Measurements from ENCODE around the gene PLEKHG4B.

PLEKHG4B gene

DNA sequence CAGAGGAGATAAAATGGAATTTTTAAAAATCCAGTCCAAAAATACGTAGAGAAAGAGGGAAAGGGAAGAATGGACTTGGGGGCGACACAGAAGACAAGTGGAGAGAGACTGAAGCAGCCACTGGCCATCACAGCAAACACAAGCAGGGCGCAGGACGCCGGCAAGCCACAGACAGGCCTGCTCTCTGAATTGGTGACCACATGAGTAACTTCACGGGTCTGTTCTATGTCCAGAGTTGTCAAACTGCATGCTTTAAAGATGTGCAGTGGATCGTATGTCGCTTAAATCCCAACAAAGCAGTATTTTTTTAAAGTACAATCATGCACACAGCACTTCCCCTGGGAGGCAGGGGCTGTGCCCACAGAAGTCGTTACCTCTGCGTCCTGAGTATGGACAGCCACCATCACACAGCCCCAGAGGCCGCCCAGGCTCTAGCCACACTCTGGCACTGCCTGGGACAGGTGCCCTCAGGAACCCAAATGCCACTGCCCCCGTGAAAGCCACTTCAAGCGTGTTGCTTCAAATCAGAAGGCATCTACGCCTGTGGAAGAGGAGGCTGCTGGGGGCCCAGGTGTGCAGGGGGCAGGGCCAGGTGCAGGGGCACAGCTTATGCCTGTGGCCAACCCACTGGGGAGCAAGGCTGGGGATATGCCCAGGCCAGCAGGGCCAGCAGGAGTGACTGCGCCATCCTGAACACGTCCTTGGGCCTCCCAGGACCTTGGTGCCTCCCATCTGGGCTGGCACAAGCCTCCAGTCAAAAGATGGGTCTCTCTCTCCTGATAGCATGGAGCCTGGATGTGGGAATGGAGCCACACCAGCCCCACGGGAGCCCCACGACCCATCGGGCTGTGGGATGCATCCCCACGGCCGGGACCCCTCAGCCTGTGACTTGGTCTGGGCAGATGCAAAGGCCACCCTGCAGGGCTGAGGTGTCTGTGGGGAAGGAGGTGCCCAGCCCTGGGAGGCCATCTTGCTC lies 93.4 kb downstream of the PLEKHG4B start:
- TF ChIP-seq, protein P1, sequence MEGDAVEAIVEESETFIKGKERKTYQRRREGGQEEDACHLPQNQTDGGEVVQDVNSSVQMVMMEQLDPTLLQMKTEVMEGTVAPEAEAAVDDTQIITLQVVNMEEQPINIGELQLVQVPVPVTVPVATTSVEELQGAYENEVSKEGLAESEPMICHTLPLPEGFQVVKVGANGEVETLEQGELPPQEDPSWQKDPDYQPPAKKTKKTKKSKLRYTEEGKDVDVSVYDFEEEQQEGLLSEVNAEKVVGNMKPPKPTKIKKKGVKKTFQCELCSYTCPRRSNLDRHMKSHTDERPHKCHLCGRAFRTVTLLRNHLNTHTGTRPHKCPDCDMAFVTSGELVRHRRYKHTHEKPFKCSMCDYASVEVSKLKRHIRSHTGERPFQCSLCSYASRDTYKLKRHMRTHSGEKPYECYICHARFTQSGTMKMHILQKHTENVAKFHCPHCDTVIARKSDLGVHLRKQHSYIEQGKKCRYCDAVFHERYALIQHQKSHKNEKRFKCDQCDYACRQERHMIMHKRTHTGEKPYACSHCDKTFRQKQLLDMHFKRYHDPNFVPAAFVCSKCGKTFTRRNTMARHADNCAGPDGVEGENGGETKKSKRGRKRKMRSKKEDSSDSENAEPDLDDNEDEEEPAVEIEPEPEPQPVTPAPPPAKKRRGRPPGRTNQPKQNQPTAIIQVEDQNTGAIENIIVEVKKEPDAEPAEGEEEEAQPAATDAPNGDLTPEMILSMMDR (IDR thresholded peaks at IDR 0.05; ENCODE audit: control insufficient read depth, extremely low read depth, insufficient read depth), result no peak
- DNase-seq (ENCODE audit: low read depth), result no peak
- no peak overlapping the region for H3K4me3 ChIP-seq (ENCODE audit: low read depth, low read length)

DNA sequence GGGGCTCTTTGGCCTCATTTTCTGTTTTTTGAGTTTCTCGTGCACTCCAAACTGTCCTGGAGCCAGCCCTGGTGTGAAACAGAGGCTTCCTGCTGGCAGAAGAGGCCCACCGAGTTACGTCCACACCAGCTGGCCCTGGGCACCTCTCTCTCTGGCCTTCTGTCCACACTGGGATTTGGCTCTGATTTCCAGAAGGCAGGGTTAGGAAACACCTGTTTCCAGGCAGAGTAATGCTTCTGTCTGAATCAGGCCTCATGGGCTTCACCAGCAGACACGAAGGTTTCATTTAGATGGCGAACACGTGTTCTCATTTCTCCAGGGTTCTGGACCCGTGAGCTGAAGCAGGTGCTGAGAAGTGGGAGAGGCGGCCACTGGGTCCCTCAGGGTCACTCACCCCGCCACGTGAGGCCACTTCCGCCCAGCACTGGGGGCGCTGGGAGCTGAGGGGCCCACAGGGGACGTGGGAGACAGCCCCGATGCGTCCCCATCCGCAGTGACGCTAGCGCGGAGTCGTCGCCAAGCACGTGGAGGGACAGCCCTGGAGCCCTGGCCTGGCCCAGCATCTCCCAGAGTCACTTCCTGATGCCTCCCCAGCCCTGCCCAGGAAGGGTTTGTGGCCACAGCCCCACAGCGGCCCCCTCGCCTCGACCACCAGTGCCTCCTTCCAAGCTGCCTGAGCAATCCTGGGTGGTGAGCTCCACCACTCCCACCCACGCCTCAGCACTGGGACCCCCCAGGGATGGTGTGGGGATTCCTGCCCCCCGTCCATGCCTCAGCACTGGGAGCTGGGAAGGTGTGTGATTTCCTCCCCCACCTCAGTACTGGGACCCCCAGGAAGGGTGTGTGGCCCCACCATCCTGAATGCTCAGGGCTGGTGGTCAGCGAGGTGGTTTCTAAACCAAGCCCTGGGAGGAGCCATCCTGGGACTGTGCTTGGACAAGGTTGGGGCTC lies 94.4 kb downstream of the PLEKHG4B start:
- no peak for DNase-seq (ENCODE audit: low read depth)
- TF ChIP-seq, protein P1 (IDR thresholded peaks at IDR 0.05; ENCODE audit: control insufficient read depth, extremely low read depth, insufficient read depth), result no peak
- no peak overlapping the region for H3K4me3 ChIP-seq (ENCODE audit: low read depth, low read length)

DNA sequence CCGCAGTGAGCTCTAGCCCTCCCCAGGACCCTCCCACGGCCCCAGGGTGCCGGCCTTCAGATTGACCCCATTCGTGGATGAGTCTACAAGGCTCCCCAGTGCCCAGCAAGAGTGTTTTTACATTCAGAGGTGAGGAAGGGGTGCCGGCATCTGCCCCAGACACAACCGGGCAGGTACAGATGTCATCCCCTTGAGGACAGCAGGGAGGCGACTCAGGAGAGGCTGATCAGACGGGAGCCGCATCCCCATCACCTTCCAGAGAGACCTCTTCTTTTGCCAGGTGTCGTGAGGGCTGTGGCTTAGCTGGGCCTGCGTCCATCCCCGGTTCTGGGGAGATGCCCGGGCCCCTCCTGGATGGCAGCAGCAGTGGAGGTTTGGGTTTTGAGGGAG lies 95.1 kb downstream of the PLEKHG4B start:
- no peak for DNase-seq (ENCODE audit: low read depth)
- TF ChIP-seq, protein P1 (IDR thresholded peaks at IDR 0.05; ENCODE audit: control insufficient read depth, extremely low read depth, insufficient read depth), result no peak
- no peak overlapping the region for H3K4me3 ChIP-seq (ENCODE audit: low read depth, low read length)

DNA sequence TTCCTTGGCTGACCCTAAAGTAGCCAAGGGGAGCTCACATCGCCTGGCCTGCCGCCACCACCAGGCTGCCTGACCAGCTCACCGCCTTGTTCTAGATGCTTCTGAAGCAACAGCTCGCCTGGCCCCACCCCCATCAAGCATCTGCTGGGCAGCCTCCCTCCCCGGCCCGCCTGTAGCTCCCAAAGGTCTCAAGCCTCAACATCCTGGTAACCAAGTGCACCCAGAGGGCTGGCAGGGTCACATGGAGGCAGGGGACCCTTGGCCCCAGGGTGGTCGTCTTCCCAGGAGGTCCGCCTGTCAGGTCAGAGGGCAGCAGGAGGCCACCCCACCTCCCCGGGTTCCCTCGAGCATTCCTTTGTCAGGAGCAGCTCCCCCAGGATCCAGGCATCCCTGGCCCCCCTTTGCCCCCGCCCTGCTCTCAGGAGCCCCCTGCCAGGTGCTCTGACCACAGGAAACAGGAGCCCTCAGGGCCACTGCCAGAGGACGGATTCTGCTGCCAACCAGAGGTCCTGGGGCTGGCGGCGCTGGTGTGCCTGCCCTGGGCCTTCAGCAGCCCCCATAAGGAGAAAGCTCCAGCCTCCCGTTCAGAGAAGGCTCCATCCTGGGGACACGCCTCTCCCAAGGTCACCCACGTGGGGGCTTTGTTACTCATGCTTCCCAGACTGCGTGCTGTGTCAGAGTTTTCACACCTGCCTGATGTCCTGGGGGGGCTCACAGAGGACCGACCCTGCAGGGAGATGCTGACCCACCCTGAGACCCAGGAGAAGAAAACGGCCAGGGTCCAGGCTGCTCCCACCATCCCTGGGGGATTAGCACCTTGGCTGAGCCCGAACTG lies 95.9 kb downstream of the PLEKHG4B start:
- TF ChIP-seq, protein P1 (IDR thresholded peaks at IDR 0.05; ENCODE audit: control insufficient read depth, extremely low read depth, insufficient read depth), result no peak
- 0 out of 2 replicates have a peak overlapping the region, but pooled peaks have one; percentile 27 for H3K4me3 ChIP-seq (ENCODE audit: low read depth, low read length)
- DNase-seq (ENCODE audit: low read depth), result no peak

DNA sequence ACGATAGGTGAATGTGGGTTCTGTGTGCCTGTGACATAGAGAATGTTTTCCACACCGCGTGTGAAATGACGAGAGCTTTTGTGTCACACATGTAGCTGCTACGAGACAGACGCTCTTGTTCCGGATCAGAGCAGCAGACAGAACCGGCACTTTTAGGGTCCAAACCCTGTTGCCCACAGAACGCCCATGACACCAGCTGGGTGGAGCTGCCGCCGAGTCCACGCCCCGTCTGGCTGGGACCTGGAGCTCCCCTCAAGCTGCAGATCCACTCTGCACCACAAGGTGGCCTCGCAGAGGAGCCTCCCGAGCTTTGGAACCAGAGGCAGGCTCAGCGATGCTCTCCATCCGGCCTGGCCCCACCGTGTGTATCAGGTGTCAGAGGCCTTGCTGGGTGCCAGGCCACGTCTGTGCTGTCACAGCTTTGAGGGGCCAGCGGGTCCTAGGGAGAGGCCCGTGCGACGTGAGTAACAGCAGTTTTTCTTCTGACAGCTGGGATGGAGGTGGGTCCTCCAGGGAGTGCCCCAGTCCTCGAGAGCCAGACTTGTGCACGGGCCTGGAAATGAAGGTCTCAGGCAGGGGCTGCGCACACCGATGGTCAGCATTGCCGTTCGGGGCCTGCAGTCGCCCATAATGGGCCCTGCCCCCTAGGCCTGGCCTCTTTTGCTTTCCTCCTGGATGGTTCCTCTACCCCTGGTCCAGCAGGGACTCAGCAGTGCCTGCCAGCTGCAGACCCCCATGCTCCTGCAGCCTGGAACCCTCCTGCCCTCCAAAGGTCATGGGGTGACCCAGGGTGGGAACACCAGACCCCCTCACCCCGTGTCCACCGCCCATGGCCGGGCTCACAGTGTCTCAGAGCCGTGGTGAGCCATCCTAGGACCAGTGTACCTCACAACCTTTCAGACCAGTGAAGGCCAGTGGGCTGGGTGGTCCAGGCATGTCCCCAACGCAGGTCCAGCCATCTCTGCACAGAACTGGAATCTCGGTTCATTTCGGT lies 96.8 kb downstream of the PLEKHG4B start:
- no peak for DNase-seq (ENCODE audit: low read depth)
- H3K4me3 ChIP-seq (ENCODE audit: low read depth, low read length), result 0 out of 2 replicates have a peak overlapping the region, but pooled peaks have one; percentile 27
- TF ChIP-seq, protein P1 (IDR thresholded peaks at IDR 0.05; ENCODE audit: control insufficient read depth, extremely low read depth, insufficient read depth), result peak; percentile 86
